Thoracic aorta (tissue), 2 donors: ENCODE measurements around the gene RGL1. TPM values are rescaled to one million over a fixed set of nuclear protein-coding genes. Genes with fewer than 3 reads are reported as not detected.
"Not testable (repeated sequence)": the region's sequence is repeated elsewhere in the genome, so short reads cannot be mapped to it uniquely, and the experiment has no call there.

Source experiments
- ATAC-seq: fragments of 150-250 bp; one replicate; pipeline ENCODE4 v1.8.0; 2017; ENCODE audit warnings: low read depth; ENCODE audit not compliant: insufficient number of reproducible peaks, low FRiP score
- DNase-seq: peaks from one replicate; pipeline ENCODE4 v3.0.0-alpha.2; 2020; ENCODE audit warnings: low spot score
- H3K27ac ChIP-seq, 2 donors: fragments of 200-600 bp; sonication (generic); 1 replicate in 1 of 2; 2 replicates in 1 of 2; pipeline ENCODE4 v1.5.1; 2016; ENCODE audit warnings: mild to moderate bottlenecking in 2 of 2, moderate library complexity in 2 of 2
- H3K27me3 ChIP-seq: fragments of 200-600 bp; sonication (generic); replicated peaks from 2 replicates; pipeline ENCODE4 v1.6.0; 2016; ENCODE audit warnings: mild to moderate bottlenecking; ENCODE audit not compliant: insufficient read depth
- H3K36me3 ChIP-seq: fragments of 200-600 bp; sonication (generic); one replicate; pipeline ENCODE4 v1.5.1; 2016
- H3K4me1 ChIP-seq, 2 donors: fragments of 200-600 bp; sonication (generic); 1 replicate in 1 of 2; 2 replicates in 1 of 2; pipeline versions ENCODE4 v1.5.1 to v1.6.0; 2016; ENCODE audit warnings: low read depth in 2 of 2, mild to moderate bottlenecking in 1 of 2; ENCODE audit not compliant: control insufficient read depth in 1 of 2
- H3K4me3 ChIP-seq: fragments of 200-600 bp; sonication (generic); 2 replicates; pipeline ENCODE4 v1.5.1; 2016; ENCODE audit warnings: mild to moderate bottlenecking
- H3K9me3 ChIP-seq: fragments of 200-600 bp; sonication (generic); 2 replicates; pipeline ENCODE4 v1.5.1; 2016
- total RNA-seq, 2 donors: library from RNA; depleted of rRNA; stranded (reverse); fragments of >200 nt; gene quantifications; one replicate each; pipeline versions ENCODE4 v1.1.0 to v1.2.3, GENCODE V29; 2016
- TF ChIP-seq, protein P1 (sequence below): fragments of 200-600 bp; sonication (generic); IDR thresholded peaks from one replicate; pipeline ENCODE4 v1.5.1; 2019; ENCODE audit warnings: antibody characterized with exemption

RGL1 gene
- total RNA-seq, 2 donors from 2014 or later = 27.6 to 35.7 TPM

DNA sequence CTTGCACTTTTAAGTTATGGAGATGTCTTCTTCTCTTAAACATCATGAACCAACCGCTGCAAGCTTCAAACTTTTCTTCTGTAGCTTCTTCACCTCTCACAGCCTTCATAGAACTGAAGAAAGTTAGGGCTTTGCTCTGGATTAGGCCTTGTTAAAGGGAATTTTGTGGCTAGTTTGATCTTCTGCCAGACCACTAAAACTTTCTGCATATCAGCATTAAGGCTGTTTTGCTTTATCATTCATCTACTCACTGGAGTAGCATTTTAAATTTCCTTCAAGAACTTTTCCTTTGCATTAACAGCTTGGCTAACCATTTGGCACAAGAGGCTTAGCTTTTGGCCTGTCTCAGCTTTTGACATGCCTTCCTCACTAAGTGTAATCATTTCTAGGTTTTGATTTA, 43.0 kb upstream of the RGL1 start:
- Histone ChIP-seq H3K9me3 (no peaks in the 10 kb centered on the region), H3K27me3 (no peaks in the 10 kb centered on the region), H3K27ac (no peak overlapping the region), H3K4me1 (no peaks in the 10 kb centered on the region), H3K36me3 (no peaks in the 10 kb centered on the region), H3K4me3 (no peak overlapping the region)
- TF ChIP-seq, protein P1, sequence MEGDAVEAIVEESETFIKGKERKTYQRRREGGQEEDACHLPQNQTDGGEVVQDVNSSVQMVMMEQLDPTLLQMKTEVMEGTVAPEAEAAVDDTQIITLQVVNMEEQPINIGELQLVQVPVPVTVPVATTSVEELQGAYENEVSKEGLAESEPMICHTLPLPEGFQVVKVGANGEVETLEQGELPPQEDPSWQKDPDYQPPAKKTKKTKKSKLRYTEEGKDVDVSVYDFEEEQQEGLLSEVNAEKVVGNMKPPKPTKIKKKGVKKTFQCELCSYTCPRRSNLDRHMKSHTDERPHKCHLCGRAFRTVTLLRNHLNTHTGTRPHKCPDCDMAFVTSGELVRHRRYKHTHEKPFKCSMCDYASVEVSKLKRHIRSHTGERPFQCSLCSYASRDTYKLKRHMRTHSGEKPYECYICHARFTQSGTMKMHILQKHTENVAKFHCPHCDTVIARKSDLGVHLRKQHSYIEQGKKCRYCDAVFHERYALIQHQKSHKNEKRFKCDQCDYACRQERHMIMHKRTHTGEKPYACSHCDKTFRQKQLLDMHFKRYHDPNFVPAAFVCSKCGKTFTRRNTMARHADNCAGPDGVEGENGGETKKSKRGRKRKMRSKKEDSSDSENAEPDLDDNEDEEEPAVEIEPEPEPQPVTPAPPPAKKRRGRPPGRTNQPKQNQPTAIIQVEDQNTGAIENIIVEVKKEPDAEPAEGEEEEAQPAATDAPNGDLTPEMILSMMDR = no peak
- DNase-seq (no peak), ATAC-seq (no peak)

DNA sequence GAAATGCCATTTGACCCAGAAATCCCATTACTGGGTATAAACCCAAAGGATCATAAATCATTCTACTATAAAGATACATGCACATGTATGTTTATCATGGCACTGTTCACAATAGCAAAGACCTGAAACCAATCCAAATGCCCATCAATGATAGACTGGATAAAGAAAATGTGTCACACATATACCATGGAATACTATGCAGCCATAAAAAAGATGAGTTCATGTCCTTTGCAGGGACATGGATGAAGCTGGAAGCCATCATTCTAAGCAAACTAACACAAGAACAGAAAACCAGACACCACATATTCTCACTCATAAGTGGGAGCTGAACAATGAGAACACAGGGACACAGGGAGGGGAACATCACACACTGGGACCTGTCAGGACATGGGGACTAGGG, 42.1 kb upstream of the RGL1 start:
- not testable (repeated sequence) for H3K9me3 ChIP-seq, H3K4me1 ChIP-seq, H3K4me3 ChIP-seq, H3K36me3 ChIP-seq, DNase-seq, ATAC-seq, H3K27ac ChIP-seq, H3K27me3 ChIP-seq

DNA sequence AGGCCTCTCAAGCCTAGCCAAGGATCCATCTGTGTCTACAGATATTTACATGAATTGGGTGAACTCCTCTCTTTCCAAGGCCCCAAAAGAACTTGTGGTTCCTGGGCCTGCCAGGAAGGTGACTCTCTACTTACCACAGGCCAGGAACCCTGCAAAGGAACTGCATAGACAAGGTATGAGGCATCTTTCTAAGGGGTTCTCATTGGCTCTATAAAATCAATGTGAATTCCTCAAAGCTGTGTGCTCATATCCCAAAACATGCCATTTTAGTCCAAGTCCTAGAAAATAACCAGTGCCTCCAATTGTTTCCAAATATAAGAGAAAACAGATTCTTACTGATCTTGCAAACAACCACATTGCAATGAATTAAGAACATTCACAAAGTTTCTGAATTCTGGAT, 39.9 kb upstream of the RGL1 start:
- Histone ChIP-seq H3K9me3 (no peaks in the 10 kb centered on the region), H3K27ac (no peak overlapping the region), H3K4me3 (no peak overlapping the region), H3K27me3 (no peaks in the 10 kb centered on the region), H3K36me3 (no peaks in the 10 kb centered on the region), H3K4me1 (no peaks in the 10 kb centered on the region)
- DNase-seq (no peak), ATAC-seq (no peak)
- TF ChIP-seq, protein P1 = no peak

DNA sequence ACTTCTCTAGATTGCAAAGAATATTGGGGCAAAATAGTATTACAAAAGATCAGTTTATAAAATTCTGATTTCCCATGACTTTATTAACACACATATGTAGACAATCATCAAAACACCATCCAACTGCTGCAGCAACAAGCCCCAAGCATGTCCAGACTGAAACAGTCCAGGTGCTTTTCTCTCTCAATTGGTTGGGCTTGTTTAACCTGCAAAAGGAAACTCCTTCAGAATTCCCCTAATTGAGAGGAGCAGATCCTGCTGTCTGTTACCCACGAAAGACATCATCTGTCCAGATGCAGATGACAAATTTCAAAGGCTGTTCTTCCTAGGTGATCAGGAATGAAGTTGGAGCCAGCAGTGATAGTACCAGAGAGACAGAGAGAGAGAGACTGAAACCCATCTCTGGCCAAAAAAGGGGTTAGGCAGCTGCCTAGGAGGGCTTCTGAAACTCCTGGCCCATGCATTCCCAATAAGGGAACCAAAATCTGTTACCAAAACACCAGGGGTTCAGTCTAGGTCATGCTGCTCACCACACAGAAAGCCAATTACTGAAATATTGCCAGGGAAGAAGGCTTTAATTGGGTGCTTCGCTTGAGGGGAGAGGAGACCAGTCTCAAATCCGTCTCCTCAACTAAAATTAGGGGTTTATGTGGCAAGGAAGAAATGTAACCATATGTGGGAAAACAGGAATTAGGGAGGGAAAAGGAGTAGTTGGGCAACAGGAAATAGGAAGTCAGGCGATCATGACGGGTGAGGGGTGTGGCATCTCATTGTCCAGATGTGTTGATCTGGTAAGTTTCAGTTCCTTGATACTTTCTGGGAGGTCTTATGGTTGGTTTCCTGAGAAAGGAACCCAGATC, 34.7 kb upstream of the RGL1 start:
- Histone ChIP-seq H3K36me3 (no peaks in the 10 kb centered on the region), H3K4me3 (no peak overlapping the region), H3K27ac (no peak overlapping the region), H3K27me3 (no peaks in the 10 kb centered on the region), H3K9me3 (peaks cover 6% of the 10 kb centered on the region), H3K4me1 (no peaks in the 10 kb centered on the region)
- TF ChIP-seq, protein P1 = no peak
- DNase-seq (no peak), ATAC-seq (no peak)

DNA sequence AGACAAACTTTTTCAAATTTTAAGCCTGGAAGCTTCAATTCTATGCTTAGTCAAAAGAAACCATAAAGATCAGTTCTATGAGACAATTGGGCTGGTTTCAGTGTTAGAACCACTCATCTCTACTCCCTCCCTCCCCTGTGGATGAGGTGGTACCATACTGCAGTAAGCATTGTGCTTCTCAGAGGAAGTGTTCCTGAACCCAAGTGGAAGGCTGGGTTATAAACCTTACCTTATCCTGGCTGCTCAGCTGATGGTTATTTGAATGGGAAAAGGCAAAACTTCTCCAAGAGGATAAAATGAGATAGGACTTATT, 34.1 kb upstream of the RGL1 start:
- Histone ChIP-seq H3K36me3 (no peaks in the 10 kb centered on the region), H3K4me1 (no peaks in the 10 kb centered on the region), H3K4me3 (no peak overlapping the region), H3K27me3 (no peaks in the 10 kb centered on the region), H3K9me3 (peaks cover 6% of the 10 kb centered on the region), H3K27ac (no peak overlapping the region)
- no peak for ATAC-seq
- TF ChIP-seq, protein P1 = no peak
- no peak for DNase-seq
